Prostate gland (tissue), 2 donors: Measurements from ENCODE around the gene LINC00305. TPM values are rescaled to one million over a fixed set of nuclear protein-coding genes. Genes with fewer than 3 reads are reported as not detected.

Experiments used
- DNase-seq: peaks from one replicate; pipeline ENCODE4 v3.0.0-alpha.2; 2019; ENCODE audit warnings: low spot score
- H3K27ac ChIP-seq, 2 donors: fragments of 200-600 bp; sonication (generic); 2 replicates each; pipeline ENCODE4 v1.5.1; 2017 to 2019
- H3K27me3 ChIP-seq: fragments of 200-600 bp; sonication (generic); replicated peaks from 2 replicates; pipeline ENCODE4 v1.5.1; 2019; ENCODE audit not compliant: insufficient read depth
- H3K36me3 ChIP-seq, 2 donors: fragments of 200-600 bp; sonication (generic); 1 replicate in 1 of 2; 2 replicates in 1 of 2; pipeline versions ENCODE4 v1.5.1 to v1.8.1; 2017 to 2019
- H3K4me1 ChIP-seq: fragments of 200-600 bp; sonication (generic); replicated peaks from 2 replicates; pipeline ENCODE4 v1.5.1; 2019
- H3K4me3 ChIP-seq, 2 donors: fragments of 200-600 bp; sonication (generic); 2 replicates each; pipeline ENCODE4 v1.5.1; 2017 to 2019
- H3K9me3 ChIP-seq: fragments of 200-600 bp; sonication (generic); 2 replicates; pipeline ENCODE4 v1.5.1; 2017
- CTCF ChIP-seq, 4 experiments: fragments of 200-600 bp in 2 of 4; fragments of 450-650 bp in 2 of 4; sonication (generic) in 2 of 4; IDR thresholded peaks; 1 replicate in 3 of 4; 2 replicates in 1 of 4; pipeline ENCODE4 v1.5.1; 2016 to 2019; ENCODE audit warnings: antibody characterized with exemption in 4 of 4, mild to moderate bottlenecking in 2 of 4, moderate library complexity in 2 of 4
- POLR2A ChIP-seq: fragments of 450-650 bp; IDR thresholded peaks from one replicate; pipeline ENCODE4 v1.6.1; 2016; ENCODE audit warnings: antibody characterized with exemption, mild to moderate bottlenecking
- POLR2AphosphoS5 ChIP-seq: sonication (generic); formaldehyde crosslinking; IDR thresholded peaks from one replicate; pipeline ENCODE4 v1.6.1; 2017; ENCODE audit warnings: antibody characterized with exemption
- WGBS: methylation state at CpG from one replicate; pipeline ENCODE4 v1.1.5; 2018; 5-methylcytosine and 5-hydroxymethylcytosine counted together
- intact Hi-C: fragments of 100-400 bp; cut with DNase I; formaldehyde crosslinking; loops from one replicate; pipeline ENCODE4 v1.14.2; 2022
- total RNA-seq, 2 donors: library from RNA; depleted of rRNA; stranded (reverse); fragments of >200 nt; gene quantifications; one replicate each; pipeline ENCODE4 v1.1.0, GENCODE V29; 2016

The LINC00305 gene
- total RNA-seq, 2 donors from 2014 or later = not detected

GRCh38 chr18:64180171-64180570, 31.3 kb upstream of the LINC00305 start:
- Histone ChIP-seq H3K4me1 (no peaks in the 10 kb centered on the region), H3K27me3 (no peaks in the 10 kb centered on the region), H3K4me3 (no peak overlapping the region), H3K9me3 (no peaks in the 10 kb centered on the region), H3K27ac (no peak overlapping the region), H3K36me3 (no peaks in the 10 kb centered on the region)
- intact Hi-C loops = no loop called here
- DNase-seq = no peak
- WGBS = 39% methylated on average over 1 of the region's 1 CpG
- TF ChIP-seq POLR2A = no peak
- no peak for TF ChIP-seq CTCF (IDR thresholded peaks at IDR 0.05)
- no peak for TF ChIP-seq POLR2AphosphoS5

GRCh38 chr18:64179556-64180080, 30.7 kb upstream of the LINC00305 start:
- Histone ChIP-seq H3K4me3 (no peak overlapping the region), H3K27me3 (no peaks in the 10 kb centered on the region), H3K9me3 (no peaks in the 10 kb centered on the region), H3K36me3 (no peaks in the 10 kb centered on the region), H3K4me1 (no peaks in the 10 kb centered on the region), H3K27ac (no peak overlapping the region)
- no peak for TF ChIP-seq POLR2AphosphoS5
- TF ChIP-seq CTCF (IDR thresholded peaks at IDR 0.05) = no peak
- no peak for TF ChIP-seq POLR2A
- DNase-seq = no peak
- 75% methylated on average over 5 of the region's 5 CpGs for WGBS
- intact Hi-C loops = no loop called here

GRCh38 chr18:64178860-64179259, 30.0 kb upstream of the LINC00305 start:
- DNase-seq = no peak
- H3K4me3 ChIP-seq = no peak overlapping the region
- WGBS = 78% methylated on average over 5 of the region's 5 CpGs
- H3K4me1 ChIP-seq = no peaks in the 10 kb centered on the region
- no peaks in the 10 kb centered on the region for H3K9me3 ChIP-seq
- H3K36me3 ChIP-seq = no peaks in the 10 kb centered on the region
- intact Hi-C loops = no loop called here
- no peak for TF ChIP-seq CTCF (IDR thresholded peaks at IDR 0.05)
- no peak for TF ChIP-seq POLR2A
- TF ChIP-seq POLR2AphosphoS5 = no peak
- no peaks in the 10 kb centered on the region for H3K27me3 ChIP-seq
- H3K27ac ChIP-seq = no peak overlapping the region

DNA sequence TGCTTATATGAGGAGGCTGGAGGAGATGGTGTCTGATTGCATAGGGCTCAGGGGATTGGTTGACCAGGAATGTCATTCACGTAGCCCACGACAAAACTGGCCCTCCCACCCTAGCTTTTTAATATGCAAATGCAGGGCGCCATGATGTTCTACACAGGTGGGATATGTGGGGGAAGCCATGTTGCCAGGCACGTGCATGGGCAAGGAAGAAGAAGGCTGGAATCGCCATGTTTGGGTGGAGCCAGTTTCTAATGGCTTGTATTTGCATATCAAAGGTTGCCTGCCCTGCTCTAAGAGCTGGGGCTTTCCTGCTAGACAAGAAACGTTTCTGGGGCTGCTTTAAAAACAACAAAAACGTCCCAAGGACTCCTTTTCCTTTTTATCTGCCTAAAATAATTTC, 26.5 kb upstream of the LINC00305 start:
- WGBS = 73% methylated on average over 7 of the region's 7 CpGs
- TF ChIP-seq POLR2AphosphoS5 (no peak), POLR2A (no peak), CTCF (IDR thresholded peaks at IDR 0.05) (no peak)
- Histone ChIP-seq H3K27ac (no peak overlapping the region), H3K27me3 (no peaks in the 10 kb centered on the region), H3K4me3 (no peak overlapping the region), H3K4me1 (no peaks in the 10 kb centered on the region), H3K36me3 (no peaks in the 10 kb centered on the region), H3K9me3 (no peaks in the 10 kb centered on the region)
- no peak for DNase-seq
- intact Hi-C loops = no loop called here

GRCh38 chr18:64171576-64171975, 22.7 kb upstream of the LINC00305 start:
- Histone ChIP-seq H3K36me3 (no peaks in the 10 kb centered on the region), H3K9me3 (no peaks in the 10 kb centered on the region), H3K27ac (no peak overlapping the region), H3K4me3 (no peak overlapping the region), H3K27me3 (no peaks in the 10 kb centered on the region), H3K4me1 (no peaks in the 10 kb centered on the region)
- intact Hi-C loops = no loop called here
- no peak for DNase-seq
- WGBS = 89% methylated on average over 1 of the region's 1 CpG
- no peak for TF ChIP-seq POLR2A
- no peak for TF ChIP-seq POLR2AphosphoS5
- no peak for TF ChIP-seq CTCF (IDR thresholded peaks at IDR 0.05)
